Endothelial cell (in vitro differentiated cells): ENCODE data around the gene TJP2. TPM values are rescaled to one million over a fixed set of nuclear protein-coding genes. Genes with fewer than 3 reads are reported as not detected.
A peak's percentile ranks its signal among the peaks of the same experiment; 100 is the strongest.

Source experiments
- DNase-seq: peaks from one replicate; pipeline ENCODE4 v3.0.0; 2021; ENCODE audit warnings: low spot score
- H3K27ac Mint-ChIP-seq: one replicate; pipeline ENCODE4 v1.8.0; 2021; ENCODE audit warnings: mixed read lengths, inconsistent platforms; ENCODE audit not compliant: unreplicated experiment
- H3K27me3 Mint-ChIP-seq: one replicate; pipeline ENCODE4 v1.8.0; 2021; ENCODE audit warnings: mild to moderate bottlenecking, moderate library complexity, mixed read lengths, inconsistent platforms; ENCODE audit not compliant: unreplicated experiment
- H3K36me3 Mint-ChIP-seq: one replicate; pipeline ENCODE4 v1.8.0; 2021; ENCODE audit warnings: mild to moderate bottlenecking, low read depth, mixed read lengths, inconsistent platforms; ENCODE audit not compliant: unreplicated experiment
- H3K4me1 Mint-ChIP-seq: one replicate; pipeline ENCODE4 v1.8.0; 2021; ENCODE audit warnings: mild to moderate bottlenecking, mixed read lengths, inconsistent platforms; ENCODE audit not compliant: unreplicated experiment
- H3K4me3 Mint-ChIP-seq: one replicate; pipeline ENCODE4 v1.8.0; 2021; ENCODE audit warnings: mild to moderate bottlenecking, mixed read lengths, inconsistent platforms; ENCODE audit not compliant: unreplicated experiment
- H3K9me3 Mint-ChIP-seq: one replicate; pipeline ENCODE4 v1.8.0; 2021; ENCODE audit warnings: mixed read lengths, inconsistent platforms; ENCODE audit not compliant: unreplicated experiment
- total RNA-seq: library from RNA; stranded (reverse); fragmentation: NEBNext Ultra II Directional; extraction: Animal tissue kit (Norgen Biotek cat#: 25700); gene quantifications from one replicate; pipeline ENCODE4 v1.2.1, GENCODE V29; 2021; ENCODE audit not compliant: unreplicated experiment
- TF ChIP-seq, protein P1 (sequence below): fragments of 200-600 bp; sonication (generic); IDR thresholded peaks from one replicate; pipeline ENCODE4 v1.5.0; 2021; ENCODE audit warnings: antibody characterized with exemption; ENCODE audit not compliant: unreplicated experiment

Gene TJP2
- total RNA-seq, 1 donor from 2014 or later = 198 TPM

DNA sequence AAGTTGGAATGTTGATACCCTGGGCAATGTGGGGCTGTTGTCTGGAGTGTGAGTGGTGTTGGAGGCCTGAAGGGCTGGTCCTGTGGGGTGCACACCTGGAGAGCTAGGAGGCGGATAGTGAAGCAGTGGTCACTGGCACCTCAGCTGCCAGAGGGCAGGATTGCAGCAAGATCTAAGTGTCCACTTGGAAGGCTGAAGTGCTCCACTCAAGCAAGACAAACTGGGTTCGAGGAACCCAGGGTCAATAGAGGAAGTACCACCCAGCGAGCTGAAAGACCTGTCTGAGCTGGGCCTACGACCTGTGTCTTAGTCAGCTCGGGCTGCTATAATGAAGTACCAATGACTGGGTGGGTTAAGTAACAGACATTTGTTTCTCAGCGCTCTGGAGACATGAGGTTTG lies 39.7 kb upstream of the TJP2 start:
- peak; percentile 0 for DNase-seq
- TF ChIP-seq, protein P1, sequence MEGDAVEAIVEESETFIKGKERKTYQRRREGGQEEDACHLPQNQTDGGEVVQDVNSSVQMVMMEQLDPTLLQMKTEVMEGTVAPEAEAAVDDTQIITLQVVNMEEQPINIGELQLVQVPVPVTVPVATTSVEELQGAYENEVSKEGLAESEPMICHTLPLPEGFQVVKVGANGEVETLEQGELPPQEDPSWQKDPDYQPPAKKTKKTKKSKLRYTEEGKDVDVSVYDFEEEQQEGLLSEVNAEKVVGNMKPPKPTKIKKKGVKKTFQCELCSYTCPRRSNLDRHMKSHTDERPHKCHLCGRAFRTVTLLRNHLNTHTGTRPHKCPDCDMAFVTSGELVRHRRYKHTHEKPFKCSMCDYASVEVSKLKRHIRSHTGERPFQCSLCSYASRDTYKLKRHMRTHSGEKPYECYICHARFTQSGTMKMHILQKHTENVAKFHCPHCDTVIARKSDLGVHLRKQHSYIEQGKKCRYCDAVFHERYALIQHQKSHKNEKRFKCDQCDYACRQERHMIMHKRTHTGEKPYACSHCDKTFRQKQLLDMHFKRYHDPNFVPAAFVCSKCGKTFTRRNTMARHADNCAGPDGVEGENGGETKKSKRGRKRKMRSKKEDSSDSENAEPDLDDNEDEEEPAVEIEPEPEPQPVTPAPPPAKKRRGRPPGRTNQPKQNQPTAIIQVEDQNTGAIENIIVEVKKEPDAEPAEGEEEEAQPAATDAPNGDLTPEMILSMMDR = no peak
- Mint-ChIP-seq H3K9me3 (no peaks in the 10 kb centered on the region), H3K4me1 (peaks cover 74% of the 10 kb centered on the region), H3K36me3 (peaks cover 30% of the 10 kb centered on the region), H3K27me3 (peaks cover 7% of the 10 kb centered on the region), H3K27ac (peak overlapping the region; percentile 58), H3K4me3 (no peak overlapping the region)

DNA sequence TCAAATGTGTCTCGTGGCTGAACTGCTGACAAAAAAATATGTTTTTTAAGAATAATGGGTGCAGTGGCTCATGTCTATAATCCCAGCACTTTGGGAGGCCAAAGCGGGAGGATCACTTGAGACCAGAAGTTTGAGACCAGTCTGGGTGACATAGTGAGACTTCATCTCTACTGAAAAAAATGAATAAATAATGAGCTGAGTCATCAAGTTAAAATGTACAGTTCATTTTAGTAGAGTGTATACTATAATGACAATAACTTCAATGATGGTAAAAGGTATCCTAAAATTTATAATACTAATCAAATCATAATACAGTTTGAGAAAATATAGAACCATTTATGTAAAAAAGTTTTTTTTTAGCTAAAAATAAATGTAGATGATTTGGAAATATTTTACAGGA lies 37.9 kb upstream of the TJP2 start:
- H3K27me3 Mint-ChIP-seq = peaks cover 7% of the 10 kb centered on the region
- H3K27ac Mint-ChIP-seq = peak overlapping the region; percentile 95
- H3K9me3 Mint-ChIP-seq = no peaks in the 10 kb centered on the region
- peaks cover 61% of the 10 kb centered on the region for H3K4me1 Mint-ChIP-seq
- TF ChIP-seq, protein P1 = no peak
- H3K4me3 Mint-ChIP-seq = peak overlapping the region; percentile 56
- peaks cover 26% of the 10 kb centered on the region for H3K36me3 Mint-ChIP-seq
- no peak for DNase-seq

GRCh38 chr9:69136779-69137178 lies 37.3 kb upstream of the TJP2 start:
- H3K27me3 Mint-ChIP-seq = peaks cover 7% of the 10 kb centered on the region
- H3K4me3 Mint-ChIP-seq = peak overlapping the region; percentile 56
- DNase-seq = peak; percentile 37
- H3K9me3 Mint-ChIP-seq = no peaks in the 10 kb centered on the region
- H3K36me3 Mint-ChIP-seq = peaks cover 26% of the 10 kb centered on the region
- TF ChIP-seq, protein P1 = no peak
- H3K4me1 Mint-ChIP-seq = peaks cover 57% of the 10 kb centered on the region
- peak overlapping the region; percentile 95 for H3K27ac Mint-ChIP-seq

DNA sequence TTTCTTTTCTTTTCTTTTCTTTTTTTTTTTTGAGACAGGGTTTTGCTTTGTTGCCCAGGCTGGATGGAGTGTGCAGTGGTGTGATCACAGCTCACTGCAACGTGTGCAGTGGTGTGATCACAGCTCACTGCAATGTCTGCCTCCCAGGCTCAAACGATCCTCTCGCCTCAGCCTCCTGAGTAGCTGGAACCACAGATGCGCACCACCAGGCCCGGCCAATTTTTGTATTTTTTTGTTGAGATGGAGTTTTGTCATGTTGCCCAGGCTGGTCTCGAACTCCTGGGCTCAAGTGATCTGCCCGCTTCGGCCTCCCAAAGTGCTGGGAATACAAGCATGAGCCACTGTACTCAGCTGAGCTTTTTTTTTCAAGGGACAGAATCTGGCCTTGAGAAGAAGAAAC lies 36.8 kb upstream of the TJP2 start:
- DNase-seq = no peak
- TF ChIP-seq, protein P1 = no peak
- Mint-ChIP-seq H3K4me3 (peak overlapping the region; percentile 70), H3K27ac (peak overlapping the region; percentile 95), H3K36me3 (peaks cover 26% of the 10 kb centered on the region), H3K9me3 (no peaks in the 10 kb centered on the region), H3K27me3 (peaks cover 7% of the 10 kb centered on the region), H3K4me1 (peaks cover 59% of the 10 kb centered on the region)

DNA sequence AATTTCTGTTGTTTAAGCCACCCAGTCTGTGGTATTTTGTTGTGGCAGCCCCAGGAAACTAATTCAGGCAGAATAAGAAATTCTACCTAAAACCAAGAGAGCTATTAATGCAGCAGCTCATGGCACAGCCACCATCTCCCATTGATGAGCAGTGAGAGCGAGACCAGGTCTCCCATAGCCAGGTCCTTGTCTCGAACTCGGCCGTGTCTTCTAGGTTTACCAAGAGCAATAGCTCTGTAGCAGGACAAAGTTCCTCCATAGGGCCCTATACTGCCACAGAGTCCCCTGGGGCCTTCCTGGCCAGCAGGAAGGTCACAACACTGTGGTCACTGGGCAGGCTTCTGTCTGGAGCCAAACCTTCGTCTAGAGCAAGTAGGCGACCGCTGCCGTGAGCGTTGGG lies 34.5 kb upstream of the TJP2 start:
- DNase-seq = peak; percentile 1
- Mint-ChIP-seq H3K36me3 (peaks cover 20% of the 10 kb centered on the region), H3K9me3 (no peaks in the 10 kb centered on the region), H3K27ac (peak overlapping the region; percentile 5), H3K4me1 (peaks cover 58% of the 10 kb centered on the region), H3K4me3 (peak overlapping the region; percentile 44), H3K27me3 (peaks cover 7% of the 10 kb centered on the region)
- TF ChIP-seq, protein P1 = no peak
